Left ventricle myocardium inferior (tissue), 1 donor: ENCODE results near the gene ST6GALNAC5. TPM values are rescaled to one million over a fixed set of nuclear protein-coding genes. Genes with fewer than 3 reads are reported as not detected.

Experiments used
- DNase-seq: peaks from one replicate; pipeline ENCODE4 v3.0.0-alpha.2; 2020
- H3K27ac ChIP-seq: fragments of 200-600 bp; replicated peaks from 2 replicates; pipeline ENCODE4 v1.8.0; 2021
- H3K27me3 ChIP-seq: fragments of 200-600 bp; 2 replicates; pipeline ENCODE4 v1.8.0; 2021; ENCODE audit warnings: low read depth
- H3K36me3 ChIP-seq: fragments of 200-600 bp; 2 replicates; pipeline ENCODE4 v1.8.0; 2021
- H3K4me1 ChIP-seq: fragments of 200-600 bp; 2 replicates; pipeline ENCODE4 v1.8.0; 2021
- H3K4me3 ChIP-seq: fragments of 200-600 bp; 2 replicates; pipeline ENCODE4 v1.8.0; 2021; ENCODE audit warnings: mild to moderate bottlenecking, moderate library complexity
- H3K9me3 ChIP-seq: fragments of 200-600 bp; replicated peaks from 2 replicates; pipeline ENCODE4 v1.8.0; 2021
- intact Hi-C: fragments of 100-400 bp; cut with micrococcal nuclease; formaldehyde crosslinking; loops from one replicate; pipeline ENCODE4 v1.11.0; 2022
- microRNA-seq: library from miRNA; unstranded; fragments of <30 nt; microRNA quantifications from one replicate; pipeline ENCODE4 v1.2.0, GENCODE V29; 2020
- total RNA-seq: library from RNA; stranded (reverse); fragmentation: NEBNext Ultra II Directional; extraction: Animal tissue kit (Norgen Biotek cat#: 25700); gene quantifications from one replicate; pipeline ENCODE4 v1.2.1, GENCODE V29; 2021
- TF ChIP-seq, protein P1 (sequence below): fragments of 200-600 bp; IDR thresholded peaks from 2 replicates; pipeline ENCODE4 v1.8.0; 2021; ENCODE audit warnings: antibody characterized with exemption, mild to moderate bottlenecking, borderline replicate concordance
- donor health status: DM: no; HTN: yes; CAD: no; lungs with severe emphysema.

Gene ST6GALNAC5
- total RNA-seq, 1 donor from 2014 or later: 0.41 TPM

DNA sequence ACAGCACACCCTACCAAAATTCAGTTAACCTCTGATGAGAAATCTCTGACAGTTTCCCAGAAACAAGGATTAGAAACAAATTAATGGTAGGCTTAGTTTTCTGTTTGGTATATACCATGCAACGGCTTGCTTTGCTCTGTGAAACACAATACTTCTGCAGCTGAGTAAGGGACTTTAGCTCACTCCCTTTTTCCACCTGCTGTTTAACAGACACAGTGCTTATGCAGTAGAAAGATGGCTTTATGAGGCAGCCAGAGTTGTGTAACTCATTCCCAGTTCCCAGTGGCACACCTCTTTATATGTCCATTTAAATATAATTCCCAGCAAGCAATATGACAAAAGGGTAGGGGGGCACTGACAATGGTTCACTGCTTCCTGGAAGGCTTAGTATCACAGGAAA lies 228.0 kb downstream of the ST6GALNAC5 start:
- no peaks in the 10 kb centered on the region for H3K4me1 ChIP-seq
- no peaks in the 10 kb centered on the region for H3K27me3 ChIP-seq
- intact Hi-C loops: no loop called here
- H3K36me3 ChIP-seq: no peaks in the 10 kb centered on the region
- H3K27ac ChIP-seq: no peak overlapping the region
- no peak for DNase-seq
- TF ChIP-seq, protein P1, sequence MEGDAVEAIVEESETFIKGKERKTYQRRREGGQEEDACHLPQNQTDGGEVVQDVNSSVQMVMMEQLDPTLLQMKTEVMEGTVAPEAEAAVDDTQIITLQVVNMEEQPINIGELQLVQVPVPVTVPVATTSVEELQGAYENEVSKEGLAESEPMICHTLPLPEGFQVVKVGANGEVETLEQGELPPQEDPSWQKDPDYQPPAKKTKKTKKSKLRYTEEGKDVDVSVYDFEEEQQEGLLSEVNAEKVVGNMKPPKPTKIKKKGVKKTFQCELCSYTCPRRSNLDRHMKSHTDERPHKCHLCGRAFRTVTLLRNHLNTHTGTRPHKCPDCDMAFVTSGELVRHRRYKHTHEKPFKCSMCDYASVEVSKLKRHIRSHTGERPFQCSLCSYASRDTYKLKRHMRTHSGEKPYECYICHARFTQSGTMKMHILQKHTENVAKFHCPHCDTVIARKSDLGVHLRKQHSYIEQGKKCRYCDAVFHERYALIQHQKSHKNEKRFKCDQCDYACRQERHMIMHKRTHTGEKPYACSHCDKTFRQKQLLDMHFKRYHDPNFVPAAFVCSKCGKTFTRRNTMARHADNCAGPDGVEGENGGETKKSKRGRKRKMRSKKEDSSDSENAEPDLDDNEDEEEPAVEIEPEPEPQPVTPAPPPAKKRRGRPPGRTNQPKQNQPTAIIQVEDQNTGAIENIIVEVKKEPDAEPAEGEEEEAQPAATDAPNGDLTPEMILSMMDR: no peak
- H3K9me3 ChIP-seq: peaks cover 4% of the 10 kb centered on the region
- no peak overlapping the region for H3K4me3 ChIP-seq

DNA sequence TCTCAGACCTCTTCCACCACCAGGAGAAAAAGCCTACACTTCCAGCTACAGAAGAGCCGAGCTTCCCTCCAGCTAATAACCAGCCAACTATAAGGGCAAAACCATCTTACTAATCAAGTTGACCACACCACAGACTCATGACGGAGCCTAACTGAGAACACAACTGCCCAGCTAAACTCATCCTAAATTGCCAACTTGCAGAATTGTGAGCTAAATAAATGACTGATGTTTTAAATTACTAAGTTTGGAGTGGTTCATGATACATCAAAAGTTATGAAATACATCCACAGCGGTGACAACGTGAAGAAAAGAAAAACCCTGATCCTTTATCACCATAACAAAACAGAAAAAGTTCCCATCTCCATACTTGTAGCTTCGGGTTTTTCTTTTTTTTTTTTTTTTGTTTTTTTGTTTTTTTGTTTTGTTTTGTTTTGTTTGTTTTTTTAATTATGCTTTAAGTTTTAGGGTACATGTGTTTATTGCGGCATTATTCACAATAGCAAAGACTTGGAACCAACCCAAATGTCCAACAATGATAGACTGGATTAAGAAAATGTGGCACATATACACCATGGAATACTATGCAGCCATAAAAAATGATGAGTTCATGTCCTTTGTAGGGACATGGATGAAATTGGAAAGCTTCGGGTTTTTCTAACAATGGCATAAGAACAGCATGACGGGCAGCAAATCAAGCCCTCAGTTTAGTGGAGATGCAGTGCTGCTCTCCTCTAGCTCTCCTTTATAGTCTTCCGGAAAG lies 229.4 kb downstream of the ST6GALNAC5 start:
- Histone ChIP-seq H3K4me1 (no peaks in the 10 kb centered on the region), H3K36me3 (no peaks in the 10 kb centered on the region), H3K27me3 (no peaks in the 10 kb centered on the region), H3K9me3 (peaks cover 4% of the 10 kb centered on the region), H3K27ac (no peak overlapping the region), H3K4me3 (no peak overlapping the region)
- TF ChIP-seq, protein P1: no peak
- intact Hi-C loops: no loop called here
- no peak for DNase-seq

DNA sequence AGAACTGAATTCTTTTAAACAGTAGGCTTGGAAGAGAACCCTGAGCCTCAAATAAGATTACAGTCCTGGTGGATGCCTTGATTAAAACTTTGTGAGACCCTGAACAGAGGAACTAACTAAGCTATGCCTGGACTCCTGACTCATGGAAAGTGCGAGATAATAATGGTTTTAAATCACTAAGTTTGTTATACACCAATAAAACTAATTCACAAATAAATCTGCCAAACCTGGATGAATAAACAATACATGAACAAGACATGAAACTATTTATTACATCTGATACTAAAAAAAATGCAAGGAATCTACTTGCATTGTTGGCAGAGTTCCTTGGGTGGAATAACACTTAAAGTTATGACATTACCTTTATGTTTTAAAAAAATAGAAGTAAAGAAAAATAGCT lies 233.6 kb downstream of the ST6GALNAC5 start:
- H3K4me3 ChIP-seq: no peak overlapping the region
- TF ChIP-seq, protein P1: no peak
- no peak for DNase-seq
- peaks cover 4% of the 10 kb centered on the region for H3K9me3 ChIP-seq
- no peak overlapping the region for H3K27ac ChIP-seq
- intact Hi-C loops: no loop called here
- H3K27me3 ChIP-seq: no peaks in the 10 kb centered on the region
- H3K4me1 ChIP-seq: no peaks in the 10 kb centered on the region
- no peaks in the 10 kb centered on the region for H3K36me3 ChIP-seq

DNA sequence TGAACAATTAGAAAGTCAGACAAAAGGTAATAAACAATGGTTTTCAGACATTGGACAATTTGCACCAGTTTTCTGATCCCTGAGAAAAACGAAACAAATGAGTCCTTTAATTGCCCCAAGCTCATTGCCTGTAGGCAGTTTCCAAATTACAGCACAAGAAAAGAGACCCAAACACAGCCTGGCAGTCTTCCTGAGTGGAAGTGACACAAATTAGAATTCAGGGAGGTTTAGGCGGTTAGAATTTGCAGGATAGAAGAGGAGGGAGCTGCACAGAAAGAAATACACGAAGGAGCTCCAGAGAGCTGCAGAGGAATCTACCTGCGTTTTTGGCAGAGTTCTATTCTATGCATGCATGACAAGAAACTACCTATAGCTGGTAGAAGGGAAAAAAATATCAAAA lies 236.2 kb downstream of the ST6GALNAC5 start:
- TF ChIP-seq, protein P1: no peak
- intact Hi-C loops: no loop called here
- no peak for DNase-seq

GRCh38 chr1:77104672-77105071 lies 237.4 kb downstream of the ST6GALNAC5 start:
- Histone ChIP-seq H3K27ac (no peak overlapping the region), H3K36me3 (no peaks in the 10 kb centered on the region), H3K9me3 (no peaks in the 10 kb centered on the region), H3K4me3 (no peak overlapping the region), H3K4me1 (no peaks in the 10 kb centered on the region), H3K27me3 (no peaks in the 10 kb centered on the region)
- TF ChIP-seq, protein P1: no peak
- no peak for DNase-seq
- intact Hi-C loops: no loop called here

More for the DNA sequence above, 236.2 kb downstream of the ST6GALNAC5 start:
- H3K27me3 ChIP-seq: no peaks in the 10 kb centered on the region
- H3K36me3 ChIP-seq: no peaks in the 10 kb centered on the region
- H3K4me1 ChIP-seq: no peaks in the 10 kb centered on the region
- H3K27ac ChIP-seq: no peak overlapping the region
- no peak overlapping the region for H3K4me3 ChIP-seq
- H3K9me3 ChIP-seq: no peaks in the 10 kb centered on the region

Small RNA genes within 50 kb of the gene (microRNA-seq; reads per million reads assigned to microRNA genes)
- not detected for gene MIR7156
